ENCODE data around the gene CCDC24. TPM values are rescaled to one million over a fixed set of nuclear protein-coding genes. Genes with fewer than 3 reads are reported as not detected.
A peak's percentile ranks its signal among the peaks of the same experiment; 100 is the strongest.

The CCDC24 gene
- total RNA-seq, 3 donors from 2014 or later (not counting 1 experiment from before 2014, with no cell fraction given) = 3.8 to 5.2 (median 3.9) TPM

- Mint-ChIP-seq H3K36me3 (no peaks in the 10 kb centered on the region), H3K4me1 (peaks cover 0 to 11% of the 10 kb centered on the region in 2 donors), H3K27ac (no peak overlapping the region), H3K4me3 (no peak overlapping the region), H3K27me3 (ENCODE audit: low read depth in 2 of 2) (peaks cover 6 to 7% of the 10 kb centered on the region in 2 donors), H3K9me3 (no peaks in the 10 kb centered on the region)
- Histone ChIP-seq H3K27ac (ENCODE audit: low read length) (no peak overlapping the region), H3K27me3 (ENCODE audit: control insufficient read depth, insufficient read depth, low read length) (no peaks in the 10 kb centered on the region), H3K36me3 (ENCODE audit: control insufficient read depth, insufficient read depth, low read length) (no peaks in the 10 kb centered on the region), H3K4me1 (ENCODE audit: control insufficient read depth, insufficient read depth, low read length) (peaks cover 9% of the 10 kb centered on the region), H3K9me3 (ENCODE audit: control insufficient read depth, insufficient read depth, low read length) (no peaks in the 10 kb centered on the region), H3K4me3 (ENCODE audit: low read length) (no peak overlapping the region)
- no peak for DNase-seq
- no peak for TF ChIP-seq CTCF (IDR thresholded peaks at IDR 0.05)
- WGBS (ENCODE audit: insufficient coverage) = 89% methylated on average over 11 of the region's 11 CpGs
- intact Hi-C loops (cut with micrococcal nuclease) = no loop called here
- ATAC-seq = no peak
These were observed 43.7 kb downstream of the CCDC24 start for GRCh38 chr1:44034976-44035716.

GRCh38 chr1:44035726-44036408 is 44.5 kb downstream of the CCDC24 start:
- DNase-seq (peak in 1 of 2 donors; percentile 11), ATAC-seq (no peak)
- TF ChIP-seq CTCF (IDR thresholded peaks at IDR 0.05) = no peak
- Histone ChIP-seq H3K9me3 (ENCODE audit: control insufficient read depth, insufficient read depth, low read length) (no peaks in the 10 kb centered on the region), H3K27ac (ENCODE audit: low read length) (no peak overlapping the region), H3K4me3 (ENCODE audit: low read length) (no peak overlapping the region), H3K36me3 (ENCODE audit: control insufficient read depth, insufficient read depth, low read length) (no peaks in the 10 kb centered on the region), H3K4me1 (ENCODE audit: control insufficient read depth, insufficient read depth, low read length) (peaks cover 8% of the 10 kb centered on the region), H3K27me3 (ENCODE audit: control insufficient read depth, insufficient read depth, low read length) (no peaks in the 10 kb centered on the region)
- no peaks in the 10 kb centered on the region for H3K36me3 Mint-ChIP-seq
- peaks cover 6 to 7% of the 10 kb centered on the region in 2 donors for H3K27me3 Mint-ChIP-seq (ENCODE audit: low read depth in 2 of 2)
- intact Hi-C loops (cut with micrococcal nuclease) = loop anchor here (1.0 kb wide), 3 partner anchors 31 to 507 kb away; no protein-coding TSS in a partner anchor
- WGBS (ENCODE audit: insufficient coverage) = 69% methylated on average over 7 of the region's 8 CpGs
- peaks cover 0 to 9% of the 10 kb centered on the region in 2 donors for H3K4me1 Mint-ChIP-seq
- no peak overlapping the region for H3K27ac Mint-ChIP-seq
- H3K4me3 Mint-ChIP-seq = no peak overlapping the region
- no peaks in the 10 kb centered on the region for H3K9me3 Mint-ChIP-seq

- H3K27me3 Mint-ChIP-seq (ENCODE audit: low read depth in 2 of 2) = peaks cover 4 to 6% of the 10 kb centered on the region in 2 donors
- no peaks in the 10 kb centered on the region for H3K9me3 Mint-ChIP-seq
- Histone ChIP-seq H3K36me3 (ENCODE audit: control insufficient read depth, insufficient read depth, low read length) (no peaks in the 10 kb centered on the region), H3K27ac (ENCODE audit: low read length) (no peak overlapping the region), H3K9me3 (ENCODE audit: control insufficient read depth, insufficient read depth, low read length) (no peaks in the 10 kb centered on the region), H3K27me3 (ENCODE audit: control insufficient read depth, insufficient read depth, low read length) (no peaks in the 10 kb centered on the region), H3K4me3 (ENCODE audit: low read length) (no peak overlapping the region), H3K4me1 (ENCODE audit: control insufficient read depth, insufficient read depth, low read length) (peaks cover under 1% of the 10 kb centered on the region)
- peak; percentile 46 to 82 for DNase-seq
- 40% methylated on average over 5 of the region's 6 CpGs for WGBS (ENCODE audit: insufficient coverage)
- H3K27ac Mint-ChIP-seq = no peak overlapping the region
- intact Hi-C loops (cut with micrococcal nuclease) = loop anchor here (1.0 kb wide), 3 partner anchors 31 to 507 kb away; no protein-coding TSS in a partner anchor
- peak; percentile 74 for TF ChIP-seq CTCF (IDR thresholded peaks at IDR 0.05)
- peak; percentile 73 to 88 (median 81) for ATAC-seq
- H3K36me3 Mint-ChIP-seq = no peaks in the 10 kb centered on the region
- peaks cover 0 to 2% of the 10 kb centered on the region in 2 donors for H3K4me1 Mint-ChIP-seq
- H3K4me3 Mint-ChIP-seq = no peak overlapping the region
These were observed 45.2 kb downstream of the CCDC24 start for GRCh38 chr1:44036409-44037139.
